Stimulated activated CD4-positive, alpha-beta T cell treated with anti-CD3 and anti-CD28 coated beads, Interleukin-1b, Interleukin-23, amount 100 ng/mL, for 1 hour (primary cell): Measurements from ENCODE around the gene UPK1A.

Experiments used
- DNase-seq, 2 donors: peaks; one replicate each; pipeline ENCODE4 v3.0.0-alpha.2; 2020; ENCODE audit warnings: low read depth in 2 of 2

Gene UPK1A

GRCh38 chr19:35666251-35666913 is at the start of gene UPK1A:
TSS of gene UPK1A (plus strand) at chr19:35666517. CDS start at chr19:35666813, 296 bp downstream.
- DNase-seq: no peak

DNA sequence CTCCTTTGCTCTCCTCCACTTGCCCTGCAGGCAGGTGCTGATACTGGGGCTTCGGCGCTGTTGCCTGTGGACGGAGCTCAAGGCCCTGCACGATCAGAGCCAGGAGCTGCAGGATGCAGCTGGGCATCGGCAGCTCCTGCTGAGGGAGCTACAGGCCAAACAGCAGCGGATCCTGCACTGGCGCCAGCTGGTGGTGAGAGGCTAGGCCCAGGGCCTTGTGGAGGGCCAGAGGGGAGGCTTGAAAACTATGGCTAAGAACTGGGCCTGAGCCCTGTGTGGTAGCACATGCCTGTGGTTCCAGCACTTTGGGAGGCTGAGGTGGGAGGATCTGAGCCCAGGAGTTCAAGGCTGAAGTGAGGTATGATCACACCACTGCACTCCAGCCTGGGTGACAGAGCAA is 47.5 kb upstream of the UPK1A start:
- no peak for DNase-seq

- DNase-seq: no peak
Measured at GRCh38 chr19:35619290-35619923, 46.9 kb upstream of the UPK1A start.

- no peak for DNase-seq
Measured at GRCh38 chr19:35620001-35620400, 46.3 kb upstream of the UPK1A start.

DNA sequence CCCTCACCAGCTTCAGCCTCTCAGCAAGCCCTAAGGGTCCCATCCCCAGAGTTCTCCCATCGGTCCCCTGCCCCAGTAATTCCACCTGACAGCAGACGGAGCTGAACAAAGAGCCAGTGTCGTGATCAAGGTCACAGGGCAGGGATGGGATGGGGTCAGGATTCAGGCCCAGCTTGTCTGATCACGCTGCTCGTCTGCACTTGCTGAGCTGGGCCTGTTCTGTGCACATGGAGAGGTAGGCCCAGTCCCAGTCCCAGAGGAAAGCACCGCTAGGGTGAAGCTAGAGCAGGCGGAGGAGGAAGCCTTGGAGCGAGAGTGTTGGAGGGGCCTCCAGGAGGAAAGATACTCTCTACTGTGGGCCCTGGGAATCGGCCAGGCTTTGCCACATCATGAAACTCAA is 44.6 kb upstream of the UPK1A start:
- DNase-seq: no peak

GRCh38 chr19:35622750-35623149 is 43.6 kb upstream of the UPK1A start:
- no peak for DNase-seq

DNA sequence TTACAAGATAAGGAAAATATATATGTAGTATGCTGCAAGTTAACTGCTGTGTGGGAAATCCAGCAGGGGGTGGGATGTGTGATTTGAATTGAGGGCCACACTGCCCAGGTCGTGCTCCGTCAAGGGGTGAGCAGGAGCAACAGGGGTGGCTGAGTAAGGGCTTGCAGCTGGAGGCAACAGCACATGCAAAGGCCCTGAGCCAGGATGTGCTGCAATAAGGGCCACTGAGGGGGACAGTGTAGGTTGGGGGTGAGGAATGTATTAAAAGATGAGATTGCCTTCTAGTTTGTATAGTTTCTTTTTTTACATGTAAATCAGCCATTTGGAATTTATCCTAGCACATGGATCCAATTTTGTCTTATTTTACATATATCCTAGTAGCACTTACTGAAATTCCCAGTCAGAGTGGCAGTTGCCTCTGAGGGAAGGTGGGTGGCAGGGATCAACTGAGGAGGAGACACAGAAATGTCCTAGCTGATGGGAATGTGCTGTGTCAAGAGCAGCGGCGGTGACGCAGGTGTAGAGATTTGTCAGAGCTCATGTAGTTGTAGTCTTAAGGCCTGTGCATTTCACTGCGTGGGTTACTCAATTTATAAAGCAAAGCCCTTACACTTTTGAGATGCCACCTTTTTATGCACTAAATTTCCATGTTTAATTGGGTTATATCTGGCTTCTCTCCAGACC is 42.8 kb upstream of the UPK1A start:
- no peak for DNase-seq

DNA sequence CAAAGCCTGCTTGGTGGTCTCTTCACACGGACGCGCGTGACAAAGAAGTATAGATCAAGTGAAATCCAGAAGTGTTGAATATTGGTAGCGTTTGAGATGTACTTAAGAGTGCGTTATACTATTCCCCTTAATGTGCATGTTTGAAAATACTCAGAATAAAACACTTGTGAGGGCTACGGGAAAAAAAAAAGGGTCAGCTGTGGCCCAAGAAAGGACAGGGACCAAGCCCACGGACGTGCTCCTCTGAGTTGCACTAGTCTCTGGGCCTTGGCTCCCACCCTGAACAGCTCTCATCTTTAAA is 38.1 kb upstream of the UPK1A start:
- no peak for DNase-seq

- DNase-seq: peak; percentile 89 to 91
Measured at GRCh38 chr19:35628565-35629331, 37.6 kb upstream of the UPK1A start, which contains the start of gene RBM42. TSS of gene RBM42 (plus strand) at chr19:35629036. CDS start at chr19:35629154, 118 bp downstream.

DNA sequence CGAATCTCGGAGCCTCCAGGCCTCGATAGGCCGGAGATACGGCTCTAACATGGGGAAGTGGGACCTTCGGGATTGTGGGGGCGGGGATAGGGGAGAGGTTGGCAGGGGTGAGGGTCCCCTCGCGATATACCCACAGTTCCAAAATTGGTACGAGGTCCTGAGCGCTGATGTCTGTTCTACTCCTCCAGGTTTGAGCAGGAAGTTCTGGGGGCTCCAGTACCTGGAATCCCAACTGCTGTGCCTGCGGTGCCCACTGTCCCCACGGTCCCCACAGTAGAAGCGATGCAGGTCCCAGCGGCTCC is 37.0 kb upstream of the UPK1A start:
- no peak for DNase-seq

DNA sequence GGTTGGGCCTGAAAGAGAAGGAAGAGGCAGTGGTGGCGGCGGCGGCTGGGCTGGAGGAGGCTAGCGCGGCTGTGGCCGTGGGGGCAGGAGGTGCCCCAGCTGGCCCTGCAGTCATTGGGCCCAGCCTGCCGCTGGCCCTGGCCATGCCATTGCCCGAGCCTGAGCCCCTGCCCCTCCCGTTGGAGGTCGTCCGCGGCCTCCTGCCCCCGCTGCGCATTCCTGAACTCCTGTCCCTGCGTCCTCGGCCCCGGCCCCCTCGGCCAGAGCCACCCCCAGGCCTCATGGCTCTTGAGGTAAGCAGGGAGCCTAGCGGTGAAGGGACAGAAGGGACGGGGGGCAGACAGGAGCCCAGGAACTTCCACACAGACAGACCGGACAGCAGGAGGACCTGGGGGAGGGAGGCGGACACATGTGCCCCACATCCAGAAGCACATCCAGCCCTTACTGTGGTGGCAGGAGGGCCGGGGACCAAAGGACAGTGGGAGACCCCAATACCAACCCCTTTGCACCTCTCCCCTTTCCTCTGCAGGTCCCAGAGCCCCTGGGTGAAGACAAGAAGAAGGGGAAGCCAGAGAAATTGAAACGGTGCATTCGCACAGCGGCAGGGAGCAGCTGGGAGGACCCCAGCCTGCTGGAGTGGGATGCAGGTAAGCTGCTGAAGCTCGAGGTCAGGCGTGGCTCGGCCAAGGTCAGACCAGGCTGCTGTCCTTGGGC is 32.4 kb upstream of the UPK1A start:
- no peak for DNase-seq

GRCh38 chr19:35636651-35637050 is 29.7 kb upstream of the UPK1A start:
- DNase-seq: no peak

DNA sequence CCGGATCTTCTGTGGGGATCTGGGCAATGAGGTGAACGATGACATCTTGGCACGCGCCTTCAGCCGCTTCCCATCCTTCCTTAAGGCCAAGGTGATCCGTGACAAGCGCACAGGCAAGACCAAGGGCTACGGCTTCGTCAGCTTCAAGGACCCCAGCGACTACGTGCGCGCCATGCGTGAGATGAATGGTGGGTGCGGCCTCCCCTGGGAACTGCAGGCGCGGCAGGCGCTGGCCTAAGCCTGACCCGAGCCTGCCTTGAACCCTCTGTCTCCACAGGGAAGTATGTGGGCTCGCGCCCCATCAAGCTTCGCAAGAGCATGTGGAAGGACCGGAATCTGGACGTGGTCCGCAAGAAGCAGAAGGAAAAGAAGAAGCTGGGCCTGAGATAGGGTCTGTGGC is 29.2 kb upstream of the UPK1A start:
- no peak for DNase-seq

DNA sequence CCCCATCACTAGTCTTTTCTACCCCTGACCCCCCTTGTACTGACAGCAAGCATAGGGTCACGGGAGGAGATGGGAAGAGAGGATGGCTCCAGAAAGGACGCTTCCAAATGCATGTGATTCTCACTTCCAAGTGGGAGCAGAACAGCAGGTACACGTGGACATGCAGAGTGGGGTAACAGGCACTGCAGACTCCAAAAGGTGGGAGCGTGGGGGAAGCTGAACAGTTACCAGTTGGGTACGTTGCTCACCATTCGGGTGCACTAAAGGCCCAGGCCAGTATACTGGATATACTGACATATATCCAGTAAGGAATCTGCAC is 27.0 kb upstream of the UPK1A start:
- DNase-seq: no peak

DNA sequence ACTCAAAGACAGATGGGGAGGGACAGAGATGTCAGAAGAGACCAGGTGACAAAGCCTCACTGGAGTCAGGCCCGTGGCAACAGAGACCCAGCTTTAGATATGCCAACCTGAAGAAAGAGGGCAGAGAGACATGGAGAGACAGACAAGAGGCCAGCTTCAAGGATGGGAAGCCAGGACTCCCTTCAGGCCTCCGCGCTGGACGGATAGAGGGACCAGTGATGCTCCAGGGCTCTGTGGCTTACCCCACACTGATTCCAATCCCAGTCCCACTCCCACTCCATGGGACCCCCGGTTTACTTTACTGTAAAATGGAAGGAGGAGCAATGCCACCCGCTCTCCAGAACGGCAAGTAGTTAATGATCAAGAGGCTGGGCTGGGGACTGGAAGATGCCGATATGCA is 26.5 kb upstream of the UPK1A start:
- no peak for DNase-seq

- no peak for DNase-seq
Measured at GRCh38 chr19:35641515-35642151, 24.7 kb upstream of the UPK1A start, which contains the start of gene ETV2. TSS of gene ETV2 (plus strand) at chr19:35641745. CDS start at chr19:35642461, 716 bp downstream.

DNA sequence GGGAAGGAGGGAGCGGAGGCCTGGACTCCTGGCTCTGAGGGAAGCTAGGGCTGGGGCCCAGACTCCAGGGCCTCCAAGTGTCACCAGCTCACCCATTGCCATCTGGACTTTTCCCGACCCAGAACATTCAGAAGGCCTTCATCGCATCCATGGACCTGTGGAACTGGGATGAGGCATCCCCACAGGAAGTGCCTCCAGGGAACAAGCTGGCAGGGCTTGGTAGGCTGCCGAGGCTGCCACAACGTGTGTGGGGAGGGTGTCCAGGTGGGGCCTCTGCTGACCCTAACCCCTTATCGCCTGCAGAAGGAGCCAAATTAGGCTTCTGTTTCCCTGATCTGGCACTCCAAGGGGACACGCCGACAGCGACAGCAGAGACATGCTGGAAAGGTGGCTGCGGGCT is 24.0 kb upstream of the UPK1A start:
- no peak for DNase-seq

GRCh38 chr19:35642798-35643254 is 23.5 kb upstream of the UPK1A start:
- no peak for DNase-seq

GRCh38 chr19:35643255-35644205 is 22.8 kb upstream of the UPK1A start:
- peak; percentile 44 to 51 for DNase-seq
